Activated CD8-positive, alpha-beta memory T cell treated with anti-CD3 and anti-CD28 coated beads, Interleukin-2, amount 50 U/mL, for 24 hours (primary cell): Measurements from ENCODE around the gene MAGEA9.
"Not testable (repeated sequence)": the region's sequence is repeated elsewhere in the genome, so short reads cannot be mapped to it uniquely, and the experiment has no call there.

ENCODE experiments used
- DNase-seq: peaks from one replicate; pipeline ENCODE4 v3.0.0-alpha.2; 2020; ENCODE audit errors: extremely low read depth

Gene MAGEA9

GRCh38 chrX:149781727-149782126, at the start of gene MAGEA9:
MAGEA9 (plus strand) TSS chrX:149781930; CDS start chrX:149786211, 4,281 bp downstream.
- not testable (repeated sequence) for DNase-seq

- DNase-seq: not testable (repeated sequence)
These were observed 39.5 kb upstream of the MAGEA9 start for GRCh38 chrX:149742269-149742668.

- not testable (repeated sequence) for DNase-seq
These were observed 35.2 kb upstream of the MAGEA9 start for GRCh38 chrX:149746390-149747007.

- DNase-seq: no peak
These were observed 24.3 kb upstream of the MAGEA9 start for GRCh38 chrX:149757206-149758067.

GRCh38 chrX:149758068-149758714, 23.5 kb upstream of the MAGEA9 start:
- no peak for DNase-seq

GRCh38 chrX:149758715-149759078, 23.0 kb upstream of the MAGEA9 start:
- not testable (repeated sequence) for DNase-seq

- DNase-seq: no peak
These were observed 21.9 kb upstream of the MAGEA9 start for GRCh38 chrX:149759824-149760223.

GRCh38 chrX:149760965-149761364, 20.8 kb upstream of the MAGEA9 start:
- no peak for DNase-seq

GRCh38 chrX:149761858-149762674, 19.7 kb upstream of the MAGEA9 start:
- DNase-seq: not testable (repeated sequence)

- no peak for DNase-seq
These were observed 18.8 kb upstream of the MAGEA9 start for GRCh38 chrX:149762696-149763614.

- DNase-seq: not testable (repeated sequence)
These were observed 11.4 kb upstream of the MAGEA9 start for GRCh38 chrX:149770344-149770743.

- DNase-seq: not testable (repeated sequence)
These were observed 8.7 kb upstream of the MAGEA9 start for GRCh38 chrX:149773026-149773425.

- DNase-seq: not testable (repeated sequence)
These were observed 8.0 kb upstream of the MAGEA9 start, which contains the start of gene HSFX1 for GRCh38 chrX:149773768-149774167. HSFX1 (plus strand) TSS chrX:149774068; CDS start chrX:149774682, 614 bp downstream.

- DNase-seq: not testable (repeated sequence)
These were observed 3.7 kb upstream of the MAGEA9 start for GRCh38 chrX:149777999-149778398.

- DNase-seq: not testable (repeated sequence)
These were observed 13.8 kb downstream of the MAGEA9 start for GRCh38 chrX:149795531-149795930.

GRCh38 chrX:149799095-149799714, 17.5 kb downstream of the MAGEA9 start:
- DNase-seq: no peak

GRCh38 chrX:149799938-149800337, 18.2 kb downstream of the MAGEA9 start:
- no peak for DNase-seq

- no peak for DNase-seq
These were observed 21.8 kb downstream of the MAGEA9 start for GRCh38 chrX:149803458-149804062.

GRCh38 chrX:149804102-149804501, 22.4 kb downstream of the MAGEA9 start:
- DNase-seq: no peak
